Measurements from ENCODE around the gene RSBN1.

Gene RSBN1

GRCh38 chr1:113811156-113811887, 954 bp downstream of the RSBN1 start:
- DNase-seq, result no peak

GRCh38 chr1:113809670-113810602, 2.3 kb downstream of the RSBN1 start:
- DNase-seq, result no peak

GRCh38 chr1:113808450-113809195, 3.7 kb downstream of the RSBN1 start:
- DNase-seq, result no peak

- DNase-seq, result no peak
Measured at GRCh38 chr1:113805639-113806038, 6.6 kb downstream of the RSBN1 start.

GRCh38 chr1:113805256-113805531, 7.1 kb downstream of the RSBN1 start:
- no peak for DNase-seq

- no peak for DNase-seq
Measured at GRCh38 chr1:113804421-113805255, 7.6 kb downstream of the RSBN1 start.

- DNase-seq, result no peak
Measured at GRCh38 chr1:113802367-113803007, 9.8 kb downstream of the RSBN1 start.

- no peak for DNase-seq
Measured at GRCh38 chr1:113800487-113800886, 11.8 kb downstream of the RSBN1 start.

GRCh38 chr1:113797472-113797871, 14.8 kb downstream of the RSBN1 start:
- no peak for DNase-seq

GRCh38 chr1:113793878-113794834, 18.1 kb downstream of the RSBN1 start:
- DNase-seq, result no peak

GRCh38 chr1:113792986-113793385, 19.3 kb downstream of the RSBN1 start:
- DNase-seq, result no peak

GRCh38 chr1:113792471-113792870, 19.8 kb downstream of the RSBN1 start:
- DNase-seq, result no peak

- no peak for DNase-seq
Measured at GRCh38 chr1:113788802-113789201, 23.5 kb downstream of the RSBN1 start.

GRCh38 chr1:113787663-113788062, 24.6 kb downstream of the RSBN1 start:
- DNase-seq, result no peak

- DNase-seq, result no peak
Measured at GRCh38 chr1:113786069-113786468, 26.2 kb downstream of the RSBN1 start.

- DNase-seq, result no peak
Measured at GRCh38 chr1:113784104-113784779, 28.0 kb downstream of the RSBN1 start.

GRCh38 chr1:113783254-113784103, 28.8 kb downstream of the RSBN1 start:
- peak; percentile 46 for DNase-seq

- no peak for DNase-seq
Measured at GRCh38 chr1:113782406-113782805, 29.9 kb downstream of the RSBN1 start.

All from right forelimb (tissue), 1 donor.